Adrenal gland (tissue), 5 donors: ENCODE results near the gene RNF44.

Experiments used
- POLR2A ChIP-seq, 2 donors: fragments of 450-650 bp; IDR thresholded peaks; one replicate each; pipeline ENCODE4 v1.6.1; 2017; ENCODE audit warnings: antibody characterized with exemption in 2 of 2, mild to moderate bottlenecking in 2 of 2, moderate library complexity in 1 of 2
- TF ChIP-seq, protein P1 (sequence below), 6 experiments: fragments of 450-650 bp in 4 of 6; fragments of 200-600 bp in 2 of 6; sonication (generic) in 1 of 6; IDR thresholded peaks; 1 replicate in 5 of 6; 2 replicates in 1 of 6; pipeline versions ENCODE4 v1.5.1 to v1.8.0; 2016 to 2021; ENCODE audit warnings: antibody characterized with exemption in 6 of 6, mild to moderate bottlenecking in 2 of 6, moderate library complexity in 1 of 6
- donor health status: DM: no; HTN: no; CAD: no.

DNA sequence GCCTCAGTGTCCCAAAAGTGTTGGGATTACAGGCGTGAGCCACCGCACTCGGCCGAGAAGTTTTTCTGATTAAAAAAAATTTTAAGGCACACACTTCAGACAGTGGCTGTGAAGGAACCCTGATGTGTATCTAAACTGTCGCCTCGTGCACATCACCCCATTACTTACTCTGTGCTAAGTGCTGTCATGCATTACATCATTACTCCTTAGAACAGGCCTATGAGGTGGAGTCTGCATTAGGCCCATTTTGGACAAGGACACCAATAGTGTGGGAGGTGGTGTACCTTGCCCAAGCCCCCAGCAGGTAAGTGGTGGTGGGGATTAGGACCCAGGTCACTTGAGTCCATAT lies 8.2 kb upstream of the RNF44 start:
- no peak for TF ChIP-seq POLR2A (IDR thresholded peaks at IDR 0.05)
- TF ChIP-seq, protein P1, sequence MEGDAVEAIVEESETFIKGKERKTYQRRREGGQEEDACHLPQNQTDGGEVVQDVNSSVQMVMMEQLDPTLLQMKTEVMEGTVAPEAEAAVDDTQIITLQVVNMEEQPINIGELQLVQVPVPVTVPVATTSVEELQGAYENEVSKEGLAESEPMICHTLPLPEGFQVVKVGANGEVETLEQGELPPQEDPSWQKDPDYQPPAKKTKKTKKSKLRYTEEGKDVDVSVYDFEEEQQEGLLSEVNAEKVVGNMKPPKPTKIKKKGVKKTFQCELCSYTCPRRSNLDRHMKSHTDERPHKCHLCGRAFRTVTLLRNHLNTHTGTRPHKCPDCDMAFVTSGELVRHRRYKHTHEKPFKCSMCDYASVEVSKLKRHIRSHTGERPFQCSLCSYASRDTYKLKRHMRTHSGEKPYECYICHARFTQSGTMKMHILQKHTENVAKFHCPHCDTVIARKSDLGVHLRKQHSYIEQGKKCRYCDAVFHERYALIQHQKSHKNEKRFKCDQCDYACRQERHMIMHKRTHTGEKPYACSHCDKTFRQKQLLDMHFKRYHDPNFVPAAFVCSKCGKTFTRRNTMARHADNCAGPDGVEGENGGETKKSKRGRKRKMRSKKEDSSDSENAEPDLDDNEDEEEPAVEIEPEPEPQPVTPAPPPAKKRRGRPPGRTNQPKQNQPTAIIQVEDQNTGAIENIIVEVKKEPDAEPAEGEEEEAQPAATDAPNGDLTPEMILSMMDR (IDR thresholded peaks at IDR 0.05) = no peak
